Frontal cortex (tissue), 4 donors: Measurements from ENCODE around the gene TOMM22. TPM values are rescaled to one million over a fixed set of nuclear protein-coding genes. Genes with fewer than 3 reads are reported as not detected.

ENCODE experiments used
- DNase-seq, 2 donors: peaks; one replicate each; pipeline ENCODE4 v3.0.0; 2012; ENCODE audit warnings: low spot score in 2 of 2
- FAIRE-seq: peaks from 2 replicates; lab custom pipeline; 2012; peaks lifted over from hg19 to GRCh38; lab: Jason Lieb, UNC
- total RNA-seq: library from RNA; depleted of rRNA; stranded (reverse); fragments of >200 nt; gene quantifications from one replicate; pipeline ENCODE4 v1.2.3, GENCODE V29; 2014
- donor health status: control.
- donor health status: control.
- donor health status: control.

The TOMM22 gene
- total RNA-seq, 1 donor from 2014 or later = 66.4 TPM

- DNase-seq (no peak), FAIRE-seq (no peak)
Measured at GRCh38 chr22:38694049-38694448, 12.3 kb downstream of the TOMM22 start.

GRCh38 chr22:38694940-38695339 is 13.2 kb downstream of the TOMM22 start:
- DNase-seq (no peak), FAIRE-seq (no peak)

- FAIRE-seq = no peak
Measured at GRCh38 chr22:38696606-38697424, 15.1 kb downstream of the TOMM22 start.

GRCh38 chr22:38697425-38698089 is 15.8 kb downstream of the TOMM22 start:
- no peak for FAIRE-seq
- no peak for DNase-seq

More at GRCh38 chr22:38696606-38697424, 15.1 kb downstream of the TOMM22 start:
- DNase-seq = peak in 1 of 2 donors; percentile 42

GRCh38 chr22:38698407-38699094 is 16.8 kb downstream of the TOMM22 start:
- FAIRE-seq (no peak), DNase-seq (no peak)

GRCh38 chr22:38699143-38699542 is 17.4 kb downstream of the TOMM22 start:
- no peak for FAIRE-seq
- DNase-seq = no peak

- no peak for FAIRE-seq
- no peak for DNase-seq
Measured at GRCh38 chr22:38699784-38700183, 18.0 kb downstream of the TOMM22 start.

- DNase-seq = no peak
- FAIRE-seq = no peak
Measured at GRCh38 chr22:38700270-38700788, 18.6 kb downstream of the TOMM22 start.

- FAIRE-seq (no peak), DNase-seq (peak; percentile 96 to 97)
Measured at GRCh38 chr22:38700789-38701628, 19.3 kb downstream of the TOMM22 start, which contains the start of gene JOSD1. JOSD1 (minus strand) TSS chr22:38700943; CDS start chr22:38699987, 956 bp downstream.

- no peak for DNase-seq
- no peak for FAIRE-seq
Measured at GRCh38 chr22:38704654-38705234, 23.0 kb downstream of the TOMM22 start.

- peak; percentile 96 to 99 for DNase-seq
- FAIRE-seq = peak; percentile 99
Measured at GRCh38 chr22:38705235-38706100, 23.7 kb downstream of the TOMM22 start, which contains the start of gene GTPBP1. GTPBP1 (plus strand) TSS chr22:38705944; CDS start chr22:38705956, 12 bp downstream.

GRCh38 chr22:38706101-38706900 is 24.5 kb downstream of the TOMM22 start:
- FAIRE-seq (no peak), DNase-seq (peak in 1 of 2 donors; percentile 59)

- FAIRE-seq (no peak), DNase-seq (no peak)
Measured at GRCh38 chr22:38706901-38707195, 25.1 kb downstream of the TOMM22 start.

- FAIRE-seq = no peak
- no peak for DNase-seq
Measured at GRCh38 chr22:38707346-38707745, 25.6 kb downstream of the TOMM22 start.

- FAIRE-seq (no peak), DNase-seq (no peak)
Measured at GRCh38 chr22:38707984-38708383, 26.2 kb downstream of the TOMM22 start.

GRCh38 chr22:38709306-38709705 is 27.5 kb downstream of the TOMM22 start:
- no peak for FAIRE-seq
- no peak for DNase-seq

GRCh38 chr22:38710351-38710750 is 28.6 kb downstream of the TOMM22 start:
- FAIRE-seq = no peak
- no peak for DNase-seq
